Measurements from ENCODE around the gene STOML1.

GRCh38 chr15:73940061-73940981 lies 51.8 kb downstream of the STOML1 start:
- TF ChIP-seq POLR2AphosphoS5 (IDR thresholded peaks at IDR 0.05; ENCODE audit: borderline replicate concordance, low read depth, low read length) (no peak), EZH2 (IDR thresholded peaks at IDR 0.05) (no peak)

Data from SK-N-MC (cell line).